HUES64 (cell line): ENCODE results near the gene DMC1.
A peak's percentile ranks its signal among the peaks of the same experiment; 100 is the strongest.

Source experiments
- H3K27ac ChIP-seq: 2 replicates; pipeline ENCODE4 v1.7.0; 2013; ENCODE audit warnings: low read depth, low read length, inconsistent platforms
- H3K27me3 ChIP-seq: 2 replicates; pipeline ENCODE4 v1.6.1; 2013; ENCODE audit warnings: mild to moderate bottlenecking, low read length; ENCODE audit not compliant: insufficient read depth
- H3K36me3 ChIP-seq: 2 replicates; pipeline ENCODE4 v1.6.1; 2013; ENCODE audit warnings: mild to moderate bottlenecking, low read length; ENCODE audit not compliant: insufficient read depth
- H3K4me1 ChIP-seq: 2 replicates; pipeline ENCODE4 v1.6.1; 2013; ENCODE audit warnings: mild to moderate bottlenecking, low read length, moderate library complexity; ENCODE audit not compliant: insufficient read depth
- H3K4me3 ChIP-seq: 2 replicates; pipeline ENCODE4 v1.5.1; 2013; ENCODE audit warnings: mild to moderate bottlenecking, low read length, moderate library complexity
- H3K9ac ChIP-seq: 2 replicates; pipeline ENCODE4 v1.6.1; 2013; ENCODE audit warnings: mild to moderate bottlenecking, low read depth, low read length
- H3K9me3 ChIP-seq: 2 replicates; pipeline ENCODE4 v1.6.1; 2013; ENCODE audit warnings: low read depth, low read length; ENCODE audit not compliant: insufficient read depth
- WGBS: fragments of 150-250, 120-280 bp; methylation state at CpG from one replicate; pipeline ENCODE4 v1.1.7; 2013; ENCODE audit warnings: missing lambda C conversion rate; 5-methylcytosine and 5-hydroxymethylcytosine counted together

DMC1 gene

DNA sequence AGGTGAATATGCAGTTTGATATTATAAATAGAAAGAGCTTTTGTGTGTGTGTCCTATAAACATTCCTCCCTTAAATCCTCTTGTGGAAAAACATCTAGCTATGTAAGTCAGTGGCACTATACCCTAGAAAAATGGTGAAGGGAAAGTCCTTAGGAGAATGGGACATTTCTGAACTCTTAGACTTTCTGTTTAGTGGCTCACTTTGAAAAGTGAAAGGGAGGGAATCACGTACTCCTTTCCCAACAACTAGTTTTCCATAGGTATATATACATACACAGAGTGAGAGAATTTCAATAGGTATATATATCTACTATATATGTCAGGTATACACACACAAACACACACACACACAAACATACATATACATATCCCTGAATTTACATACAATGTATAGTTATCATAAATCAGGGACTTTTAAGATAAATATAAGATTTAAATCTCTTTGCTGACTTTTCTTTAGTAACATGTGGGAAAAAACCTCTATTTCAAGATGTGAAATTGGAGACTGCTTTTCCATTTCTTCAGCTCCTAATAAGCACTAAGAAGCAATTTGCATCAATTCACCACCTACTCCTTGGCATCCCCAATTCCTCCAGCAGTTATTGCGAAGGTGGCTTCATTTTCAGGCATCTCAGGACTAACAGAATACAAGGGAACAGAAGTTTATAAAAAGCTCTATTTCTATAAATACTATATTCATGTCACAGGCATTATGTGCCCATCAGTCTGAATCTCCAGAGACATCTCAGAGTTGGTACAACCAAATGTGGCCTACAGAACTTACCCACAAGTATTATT is 50.3 kb downstream of the DMC1 start:
- H3K4me3 ChIP-seq: no peak overlapping the region
- H3K9ac ChIP-seq: no peak overlapping the region
- WGBS: 94% methylated on average over 1 of the region's 2 CpGs
- no peak overlapping the region for H3K27ac ChIP-seq
- no peaks in the 10 kb centered on the region for H3K27me3 ChIP-seq
- H3K4me1 ChIP-seq: no peaks in the 10 kb centered on the region
- no peaks in the 10 kb centered on the region for H3K36me3 ChIP-seq
- H3K9me3 ChIP-seq: no peaks in the 10 kb centered on the region

DNA sequence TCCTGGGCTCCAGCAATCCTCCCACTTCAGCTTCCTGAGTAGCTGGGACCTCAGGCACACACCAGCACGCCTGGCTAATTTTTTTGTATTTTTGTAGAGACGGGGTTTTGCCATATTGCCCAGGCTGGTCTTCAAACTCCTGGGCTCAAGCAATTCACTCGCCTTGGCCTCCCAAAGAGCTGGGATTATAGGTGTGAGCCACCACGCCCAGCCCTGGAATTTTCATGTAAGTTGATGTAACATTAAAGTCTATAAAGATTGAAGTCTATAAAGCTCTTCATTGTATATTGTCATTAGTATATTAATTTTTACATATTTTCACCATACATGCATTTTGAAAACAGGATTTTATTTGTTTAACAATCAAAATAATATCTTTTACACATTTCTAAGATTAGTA is 51.4 kb downstream of the DMC1 start:
- Histone ChIP-seq H3K27me3 (no peaks in the 10 kb centered on the region), H3K27ac (no peak overlapping the region), H3K9ac (no peak overlapping the region), H3K9me3 (no peaks in the 10 kb centered on the region), H3K4me3 (no peak overlapping the region), H3K4me1 (peaks cover 4% of the 10 kb centered on the region; the same call in 1 of the 2 replicates), H3K36me3 (no peaks in the 10 kb centered on the region)
- WGBS: 89% methylated on average over 4 of the region's 4 CpGs

DNA sequence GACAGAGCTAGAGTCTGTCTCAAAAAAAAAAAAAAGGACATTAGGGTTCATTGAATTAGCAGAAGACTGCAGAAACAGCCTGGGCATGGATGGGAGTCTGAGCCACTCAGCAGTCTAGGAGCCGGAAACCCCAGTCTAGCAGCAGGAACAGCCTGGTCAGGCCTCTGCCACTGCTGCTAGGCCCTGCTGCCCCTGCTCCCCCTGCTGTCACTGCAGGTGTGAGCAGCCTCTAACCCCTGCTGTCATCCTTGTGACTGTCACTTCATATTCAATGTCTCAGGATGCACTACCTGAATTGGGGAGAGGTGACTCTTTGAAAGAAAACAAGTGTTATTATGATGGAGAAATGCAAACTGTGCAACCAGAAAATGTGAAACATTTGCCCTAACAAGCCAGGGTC is 56.9 kb downstream of the DMC1 start:
- Histone ChIP-seq H3K4me3 (no peak overlapping the region), H3K9me3 (no peaks in the 10 kb centered on the region), H3K27ac (no peak overlapping the region; the same call in 1 of the 2 replicates), H3K27me3 (no peaks in the 10 kb centered on the region), H3K36me3 (no peaks in the 10 kb centered on the region), H3K4me1 (peaks cover 8% of the 10 kb centered on the region), H3K9ac (no peak overlapping the region)
- 63% methylated on average over 1 of the region's 1 CpG for WGBS

DNA sequence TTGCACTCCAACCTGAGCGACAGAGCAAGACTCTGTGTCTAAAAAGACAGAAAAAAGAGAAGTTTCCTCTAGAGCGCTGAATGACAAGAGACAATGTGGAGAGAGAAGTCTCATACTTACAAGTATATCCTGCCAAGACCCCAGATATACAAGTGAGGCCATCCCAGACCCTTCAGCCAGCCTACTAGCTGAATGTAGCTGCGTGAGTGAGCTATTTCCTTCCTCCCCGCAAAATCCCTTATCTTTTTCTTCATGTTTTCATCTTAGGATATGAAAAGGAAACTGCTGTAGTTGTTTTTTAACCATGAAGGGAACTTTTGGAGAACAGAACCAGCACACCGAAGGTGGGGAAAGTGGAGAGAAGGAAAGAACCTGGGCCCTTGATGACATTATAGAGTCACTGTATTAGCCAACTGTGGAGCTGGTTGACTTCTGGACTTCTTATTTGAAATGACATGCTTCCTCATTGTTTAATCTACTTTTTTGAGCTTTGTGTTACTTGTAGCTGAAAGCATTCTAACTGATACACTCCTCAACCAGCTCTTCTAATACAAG is 59.5 kb downstream of the DMC1 start:
- Histone ChIP-seq H3K4me3 (no peak overlapping the region), H3K27me3 (no peaks in the 10 kb centered on the region), H3K9ac (no peak overlapping the region), H3K27ac (no peak overlapping the region), H3K36me3 (no peaks in the 10 kb centered on the region), H3K9me3 (no peaks in the 10 kb centered on the region), H3K4me1 (peaks cover 12% of the 10 kb centered on the region)
- 91% methylated on average over 5 of the region's 5 CpGs for WGBS

DNA sequence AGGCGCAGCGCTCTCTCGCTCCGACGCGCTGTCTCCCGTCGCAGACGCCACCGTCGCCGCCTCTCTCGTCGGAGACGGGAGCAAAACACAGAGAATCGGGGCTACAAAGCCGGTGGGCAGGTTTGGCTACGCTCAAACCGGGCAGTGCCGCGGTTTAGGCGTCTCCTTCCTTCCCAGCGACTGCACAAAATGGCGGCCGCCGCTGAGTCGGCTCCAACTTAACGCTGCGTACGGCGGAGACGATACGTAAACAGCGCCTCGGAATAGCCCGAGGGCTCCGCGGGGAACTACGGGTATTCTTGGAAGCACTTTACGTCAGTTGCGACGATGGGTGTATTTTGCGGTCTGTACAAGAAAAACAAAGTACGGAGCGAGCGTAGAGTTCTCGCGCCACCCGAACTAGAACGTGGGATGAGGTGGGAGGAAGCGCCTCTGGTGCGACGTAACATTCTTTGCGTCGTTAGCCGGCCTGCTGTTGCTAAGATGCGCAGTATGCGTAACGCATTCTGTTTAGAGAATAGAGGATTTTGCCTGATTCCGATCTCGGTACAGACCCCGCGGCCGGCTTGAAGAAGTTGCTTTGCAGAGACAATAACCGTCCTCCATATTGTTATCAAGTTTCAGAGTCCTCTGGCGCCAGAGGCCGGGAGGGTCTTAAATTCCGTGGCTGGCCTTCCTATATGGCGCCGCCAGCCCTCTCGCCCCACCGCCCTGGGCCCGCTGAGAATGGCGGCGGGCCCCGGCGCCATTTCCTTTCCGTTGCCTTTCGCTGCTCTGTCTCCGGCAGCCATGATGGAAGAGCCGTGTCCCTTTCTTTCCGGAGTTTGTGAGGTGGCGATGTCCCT is 63.6 kb downstream of the DMC1 start, which contains the start of gene DDX17:
TSS of gene DDX17 (minus strand) at position 194 of the 845 bp plus-strand sequence.
- no peaks in the 10 kb centered on the region for H3K9me3 ChIP-seq
- peaks cover 34% of the 10 kb centered on the region for H3K36me3 ChIP-seq
- H3K27ac ChIP-seq: peak within 1 kb of the TSS; percentile 100
- 2% methylated on average over 83 of the region's 83 CpGs for WGBS
- H3K27me3 ChIP-seq: no peaks in the 10 kb centered on the region
- H3K9ac ChIP-seq: peak within 1 kb of the TSS; percentile 100
- peaks cover 24% of the 10 kb centered on the region for H3K4me1 ChIP-seq
- peak within 1 kb of the TSS; percentile 95 for H3K4me3 ChIP-seq

DNA sequence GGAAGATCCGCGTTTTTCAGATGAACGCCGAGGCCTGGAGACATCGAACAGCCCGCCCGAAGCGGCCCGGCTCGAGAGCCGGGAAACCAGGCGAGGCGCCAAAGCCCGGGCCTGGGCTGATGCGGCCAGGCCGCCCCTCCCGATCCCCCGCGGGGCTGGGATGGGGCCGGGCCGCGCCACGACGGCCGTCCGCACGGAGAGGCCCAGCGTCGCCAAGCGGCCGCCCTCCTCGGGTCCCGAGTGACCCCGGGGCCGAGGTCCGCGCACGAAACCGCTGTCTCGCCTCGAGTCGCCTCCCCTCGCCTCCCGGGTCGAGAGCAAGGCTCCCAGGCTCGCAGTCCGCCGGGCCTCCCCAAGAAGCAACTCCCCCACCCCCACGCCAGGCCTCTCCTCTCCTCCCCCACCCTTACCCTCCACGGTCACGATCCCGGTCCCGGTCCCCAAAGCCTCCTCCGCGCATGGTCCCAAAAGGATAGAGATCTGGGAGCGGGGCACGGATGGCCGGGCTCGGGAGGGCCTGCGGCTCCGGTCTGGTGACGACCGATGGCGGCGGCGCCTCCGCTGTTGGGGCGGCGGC is 64.4 kb downstream of the DMC1 start:
- H3K9ac ChIP-seq: peak overlapping the region; percentile 100
- peaks cover 41% of the 10 kb centered on the region for H3K36me3 ChIP-seq
- H3K27ac ChIP-seq: peak overlapping the region; percentile 100
- H3K4me3 ChIP-seq: peak overlapping the region; percentile 95
- WGBS: under 1% methylated on average over 69 of the region's 69 CpGs
- H3K4me1 ChIP-seq: peaks cover 24% of the 10 kb centered on the region
- no peaks in the 10 kb centered on the region for H3K27me3 ChIP-seq
- no peaks in the 10 kb centered on the region for H3K9me3 ChIP-seq

DNA sequence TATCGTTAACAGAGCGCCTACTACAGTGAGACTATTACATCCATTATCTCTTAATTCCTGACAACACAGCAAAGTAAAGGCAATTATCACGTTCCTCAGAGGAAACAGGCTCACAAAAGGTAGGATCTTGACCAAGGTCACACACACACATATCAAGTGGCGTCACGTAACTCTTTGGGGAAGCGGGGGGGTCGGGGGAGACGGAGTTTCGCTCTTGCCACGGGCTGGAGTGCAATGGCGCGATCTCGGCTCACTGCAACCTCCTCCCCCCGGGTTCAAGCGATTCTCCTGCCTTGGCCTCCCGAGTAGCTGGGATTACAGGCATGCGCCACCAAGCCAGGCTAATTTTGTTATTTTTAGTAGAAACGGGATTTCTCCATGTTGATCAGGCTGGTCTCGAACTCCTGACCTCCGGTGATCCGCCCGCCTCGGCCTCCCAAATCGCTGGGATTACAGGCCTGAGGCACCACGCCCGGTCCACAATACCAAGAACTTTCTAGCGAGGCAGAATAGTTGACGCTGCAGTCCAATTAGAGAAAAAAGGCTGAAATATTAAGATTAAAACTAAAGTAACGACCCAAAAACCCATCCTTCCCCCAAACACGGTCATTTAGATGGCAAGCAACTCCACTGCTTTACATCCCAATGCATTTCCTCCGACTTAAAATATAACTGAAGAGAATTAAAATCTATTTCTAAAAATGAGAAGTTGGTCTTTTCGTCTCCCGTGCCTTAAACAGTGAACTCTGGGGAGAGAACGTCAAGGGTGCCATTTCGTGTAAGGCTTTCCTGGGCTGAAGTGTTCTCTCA is 65.0 kb downstream of the DMC1 start:
- peaks cover 24% of the 10 kb centered on the region for H3K4me1 ChIP-seq
- no peaks in the 10 kb centered on the region for H3K27me3 ChIP-seq
- 1% methylated on average over 32 of the region's 35 CpGs for WGBS
- H3K27ac ChIP-seq: peak overlapping the region; percentile 100
- peak overlapping the region; percentile 95 for H3K4me3 ChIP-seq
- peak overlapping the region; percentile 100 for H3K9ac ChIP-seq
- H3K9me3 ChIP-seq: no peaks in the 10 kb centered on the region
- H3K36me3 ChIP-seq: peaks cover 47% of the 10 kb centered on the region

DNA sequence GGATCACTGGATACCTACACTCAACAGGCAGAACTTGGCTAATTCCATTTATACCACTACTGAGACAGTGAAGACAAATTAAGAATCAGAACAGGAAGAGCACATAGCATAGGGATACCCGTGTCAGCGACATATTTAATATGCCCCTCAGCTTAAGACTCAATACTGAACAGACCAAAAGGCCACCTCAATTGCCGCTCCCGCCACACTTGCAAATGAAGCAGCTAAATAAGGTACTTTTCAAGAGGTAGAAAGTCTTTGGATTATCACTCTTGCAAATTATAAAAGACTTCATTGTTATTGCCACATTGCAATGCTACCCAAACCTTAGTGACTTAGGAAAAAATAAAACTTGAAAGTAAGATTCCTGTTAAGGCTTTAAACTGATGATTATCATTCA is 67.0 kb downstream of the DMC1 start:
- no peak overlapping the region for H3K27ac ChIP-seq
- H3K4me1 ChIP-seq: peaks cover 24% of the 10 kb centered on the region
- WGBS: 90% methylated on average over 4 of the region's 4 CpGs
- H3K9me3 ChIP-seq: no peaks in the 10 kb centered on the region
- peak overlapping the region; percentile 95 for H3K4me3 ChIP-seq
- no peaks in the 10 kb centered on the region for H3K27me3 ChIP-seq
- peaks cover 66% of the 10 kb centered on the region for H3K36me3 ChIP-seq
- H3K9ac ChIP-seq: peak overlapping the region; percentile 100

DNA sequence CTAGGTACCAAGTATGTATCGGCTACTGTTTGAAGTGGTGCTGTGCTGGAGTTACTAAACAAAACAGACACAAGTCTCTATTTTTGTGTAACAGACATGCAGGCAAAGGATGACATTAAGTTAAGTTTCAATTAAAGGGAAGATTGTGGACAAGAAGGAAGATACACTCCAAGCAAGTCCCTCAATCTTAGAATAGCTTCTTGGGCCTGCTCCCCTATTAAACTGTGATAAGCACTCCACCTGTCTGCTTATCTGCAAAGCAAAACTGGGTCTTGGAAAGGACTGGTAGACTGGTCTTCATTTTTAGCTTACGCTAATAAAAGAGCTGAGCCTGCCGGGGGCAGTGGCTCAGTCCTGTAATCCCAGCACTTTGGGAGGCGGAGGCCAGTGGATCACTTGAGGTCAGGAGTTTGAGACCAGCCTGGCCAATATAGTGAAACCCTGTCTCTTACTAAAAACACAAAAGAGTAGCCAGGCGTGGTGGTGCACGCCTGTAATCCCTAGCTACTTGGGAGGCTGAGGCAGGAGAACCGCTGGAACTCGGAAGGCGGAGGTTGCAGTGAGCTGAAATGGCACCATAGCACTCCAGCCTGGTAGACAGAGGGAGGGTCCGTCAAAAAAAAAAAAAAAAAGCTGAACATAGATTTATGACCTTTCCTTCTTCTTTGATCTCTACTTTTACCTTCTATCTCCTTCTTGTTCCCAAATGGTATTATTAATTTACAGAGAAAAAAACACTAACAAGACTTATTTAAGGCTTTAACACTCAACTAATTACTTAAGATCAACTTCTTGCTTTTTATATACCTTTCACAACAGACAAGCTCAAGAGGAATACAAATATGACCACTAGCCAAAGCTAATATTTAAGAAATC is 67.9 kb downstream of the DMC1 start:
- Histone ChIP-seq H3K9me3 (no peaks in the 10 kb centered on the region), H3K36me3 (peaks cover 76% of the 10 kb centered on the region), H3K4me3 (peak overlapping the region; percentile 95), H3K9ac (no peak overlapping the region), H3K4me1 (peaks cover 24% of the 10 kb centered on the region), H3K27ac (no peak overlapping the region), H3K27me3 (no peaks in the 10 kb centered on the region)
- 95% methylated on average over 10 of the region's 10 CpGs for WGBS

DNA sequence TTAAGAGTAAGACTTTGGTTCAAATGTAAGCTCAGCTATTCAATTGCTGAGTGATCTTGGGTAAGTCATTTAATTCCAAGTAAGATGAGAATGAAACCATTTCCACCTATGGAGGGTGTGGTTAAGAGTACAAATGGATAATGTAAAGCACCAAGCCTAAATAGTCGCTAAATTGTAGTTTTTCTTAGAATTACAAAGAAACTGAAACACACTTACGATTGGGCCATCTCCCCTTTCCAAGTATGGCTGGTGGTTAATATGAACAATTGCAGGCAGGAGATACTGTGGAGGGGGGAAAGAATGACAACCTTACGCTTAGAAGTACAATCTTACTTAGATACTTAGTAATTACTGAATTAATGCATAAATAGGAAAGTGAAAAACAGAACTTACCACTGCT is 72.1 kb downstream of the DMC1 start:
- WGBS: 100% methylated on average over 2 of the region's 3 CpGs
- peaks cover 11% of the 10 kb centered on the region for H3K4me1 ChIP-seq
- H3K36me3 ChIP-seq: peaks cover 97% of the 10 kb centered on the region
- H3K27me3 ChIP-seq: no peaks in the 10 kb centered on the region
- H3K27ac ChIP-seq: no peak overlapping the region
- no peaks in the 10 kb centered on the region for H3K9me3 ChIP-seq
- no peak overlapping the region for H3K9ac ChIP-seq
- no peak overlapping the region for H3K4me3 ChIP-seq
